ENCODE measurements around the gene CDKN2B.
A peak's percentile ranks its signal among the peaks of the same experiment; 100 is the strongest.

Gene CDKN2B

DNA sequence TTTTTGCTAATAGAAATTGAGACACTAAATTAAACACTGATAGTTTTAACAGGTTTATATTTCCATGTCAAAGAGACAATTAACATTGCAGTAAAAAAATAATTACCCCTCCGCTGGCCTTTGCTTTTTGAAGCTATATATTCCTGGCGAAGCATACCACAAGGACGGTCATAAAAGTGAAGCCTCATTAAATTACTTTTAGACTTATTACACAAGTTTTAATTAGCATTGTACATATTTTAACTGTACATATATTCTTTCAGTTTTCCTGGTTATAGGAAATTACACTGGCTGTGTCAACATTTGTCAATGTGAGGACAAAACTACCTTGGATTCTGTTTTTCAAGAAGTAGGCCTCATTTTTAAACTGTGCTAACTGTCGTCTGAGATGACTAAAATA is 16.1 kb downstream of the CDKN2B start:
- H2AFZ ChIP-seq (ENCODE audit: low read length), result peak overlapping the region; percentile 36; the same call in 1 of the 2 replicates
- H3K9me3 ChIP-seq (ENCODE audit: insufficient read depth, low read depth, low read length), result no peaks in the 10 kb centered on the region
- peaks cover 32% of the 10 kb centered on the region for H3K4me1 ChIP-seq (ENCODE audit: insufficient read depth, low read length, poor library complexity, severe bottlenecking)
- TF ChIP-seq, protein P1, sequence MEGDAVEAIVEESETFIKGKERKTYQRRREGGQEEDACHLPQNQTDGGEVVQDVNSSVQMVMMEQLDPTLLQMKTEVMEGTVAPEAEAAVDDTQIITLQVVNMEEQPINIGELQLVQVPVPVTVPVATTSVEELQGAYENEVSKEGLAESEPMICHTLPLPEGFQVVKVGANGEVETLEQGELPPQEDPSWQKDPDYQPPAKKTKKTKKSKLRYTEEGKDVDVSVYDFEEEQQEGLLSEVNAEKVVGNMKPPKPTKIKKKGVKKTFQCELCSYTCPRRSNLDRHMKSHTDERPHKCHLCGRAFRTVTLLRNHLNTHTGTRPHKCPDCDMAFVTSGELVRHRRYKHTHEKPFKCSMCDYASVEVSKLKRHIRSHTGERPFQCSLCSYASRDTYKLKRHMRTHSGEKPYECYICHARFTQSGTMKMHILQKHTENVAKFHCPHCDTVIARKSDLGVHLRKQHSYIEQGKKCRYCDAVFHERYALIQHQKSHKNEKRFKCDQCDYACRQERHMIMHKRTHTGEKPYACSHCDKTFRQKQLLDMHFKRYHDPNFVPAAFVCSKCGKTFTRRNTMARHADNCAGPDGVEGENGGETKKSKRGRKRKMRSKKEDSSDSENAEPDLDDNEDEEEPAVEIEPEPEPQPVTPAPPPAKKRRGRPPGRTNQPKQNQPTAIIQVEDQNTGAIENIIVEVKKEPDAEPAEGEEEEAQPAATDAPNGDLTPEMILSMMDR (conservative IDR thresholded peaks at IDR 0.05; ENCODE audit: low read length), result no peak
- TF ChIP-seq EZH2phosphoT487 (IDR thresholded peaks at IDR 0.05; ENCODE audit: borderline replicate concordance), result no peak
- H3K9ac ChIP-seq (ENCODE audit: low read depth, low read length, poor library complexity, severe bottlenecking), result peak overlapping the region; percentile 94
- no peaks in the 10 kb centered on the region for H3K9me2 ChIP-seq (replicated peaks; ENCODE audit: low read depth, low read length)
- H3K4me2 ChIP-seq (ENCODE audit: low read depth, low read length, poor library complexity, severe bottlenecking), result peak overlapping the region; percentile 84
- peaks cover 87% of the 10 kb centered on the region for H3K79me2 ChIP-seq (ENCODE audit: insufficient read depth, low read length)
- H3K4me3 ChIP-seq (ENCODE audit: low read length, poor library complexity, severe bottlenecking), result peak overlapping the region; percentile 96
- no peaks in the 10 kb centered on the region for H3K27me3 ChIP-seq (ENCODE audit: insufficient read depth, low read length, poor library complexity, severe bottlenecking)
- no peaks in the 10 kb centered on the region for H3K36me3 ChIP-seq (ENCODE audit: insufficient read depth, low read length)
- peaks cover 27% of the 10 kb centered on the region for H4K20me1 ChIP-seq (ENCODE audit: insufficient read depth, low read length, poor library complexity, severe bottlenecking)
- no peaks in the 10 kb centered on the region for H3F3A ChIP-seq (ENCODE audit: low read depth)

DNA sequence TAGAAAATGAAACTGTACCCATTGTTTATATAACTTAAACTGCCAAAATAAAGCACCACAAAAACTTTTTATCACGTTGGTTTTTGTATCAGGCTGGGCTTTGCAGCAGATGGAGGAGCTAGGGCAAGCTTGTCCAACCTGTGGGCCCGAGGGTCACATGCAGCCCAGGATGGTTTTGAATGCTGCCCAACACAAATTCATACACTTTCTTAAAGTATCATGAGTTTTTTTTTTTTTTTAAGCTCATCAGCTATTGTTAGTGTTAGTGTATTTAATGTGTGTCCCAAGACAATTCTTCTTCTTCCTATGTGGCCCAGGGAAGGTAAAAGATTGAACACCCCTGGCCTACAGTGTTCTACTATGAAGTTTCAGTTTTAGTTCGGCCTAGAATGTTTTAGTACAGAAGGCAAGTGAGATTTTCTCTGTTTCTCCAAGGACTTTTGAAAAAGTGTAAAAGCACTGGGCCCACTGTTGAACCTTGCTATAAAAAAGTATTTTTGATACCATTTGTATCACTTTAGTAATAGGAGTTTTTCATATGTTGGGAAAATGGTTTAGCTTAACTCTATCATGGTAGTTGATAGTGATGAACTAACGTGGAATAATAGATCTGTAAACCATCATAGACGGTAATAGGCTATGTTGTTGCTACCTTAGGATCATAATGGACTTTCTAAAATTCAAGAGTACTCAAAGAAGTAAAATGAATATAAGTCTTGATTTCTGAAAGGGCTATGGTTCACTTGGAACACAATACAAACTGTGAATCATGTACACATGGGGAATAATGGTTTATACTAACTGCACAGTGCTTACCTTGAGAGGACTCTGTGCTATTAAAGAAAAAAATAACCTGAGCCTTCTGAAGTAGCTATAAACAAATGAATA is 17.8 kb downstream of the CDKN2B start:
- peaks cover 85% of the 10 kb centered on the region for H3K79me2 ChIP-seq (ENCODE audit: insufficient read depth, low read length)
- H3K27me3 ChIP-seq (ENCODE audit: insufficient read depth, low read length, poor library complexity, severe bottlenecking), result no peaks in the 10 kb centered on the region
- peak overlapping the region; percentile 96 for H3K4me3 ChIP-seq (ENCODE audit: low read length, poor library complexity, severe bottlenecking)
- no peaks in the 10 kb centered on the region for H3K36me3 ChIP-seq (ENCODE audit: insufficient read depth, low read length)
- no peaks in the 10 kb centered on the region for H3K9me3 ChIP-seq (ENCODE audit: insufficient read depth, low read depth, low read length)
- peak overlapping the region; percentile 84 for H3K4me2 ChIP-seq (ENCODE audit: low read depth, low read length, poor library complexity, severe bottlenecking)
- TF ChIP-seq, protein P1 (conservative IDR thresholded peaks at IDR 0.05; ENCODE audit: low read length), result no peak
- no peak for TF ChIP-seq EZH2phosphoT487 (IDR thresholded peaks at IDR 0.05; ENCODE audit: borderline replicate concordance)
- H3K9ac ChIP-seq (ENCODE audit: low read depth, low read length, poor library complexity, severe bottlenecking), result peak overlapping the region; percentile 94
- peaks cover 21% of the 10 kb centered on the region for H4K20me1 ChIP-seq (ENCODE audit: insufficient read depth, low read length, poor library complexity, severe bottlenecking)
- H3F3A ChIP-seq (ENCODE audit: low read depth), result no peaks in the 10 kb centered on the region
- H3K4me1 ChIP-seq (ENCODE audit: insufficient read depth, low read length, poor library complexity, severe bottlenecking), result peaks cover 29% of the 10 kb centered on the region
- no peak overlapping the region for H2AFZ ChIP-seq (ENCODE audit: low read length)
- no peaks in the 10 kb centered on the region for H3K9me2 ChIP-seq (replicated peaks; ENCODE audit: low read depth, low read length)

DNA sequence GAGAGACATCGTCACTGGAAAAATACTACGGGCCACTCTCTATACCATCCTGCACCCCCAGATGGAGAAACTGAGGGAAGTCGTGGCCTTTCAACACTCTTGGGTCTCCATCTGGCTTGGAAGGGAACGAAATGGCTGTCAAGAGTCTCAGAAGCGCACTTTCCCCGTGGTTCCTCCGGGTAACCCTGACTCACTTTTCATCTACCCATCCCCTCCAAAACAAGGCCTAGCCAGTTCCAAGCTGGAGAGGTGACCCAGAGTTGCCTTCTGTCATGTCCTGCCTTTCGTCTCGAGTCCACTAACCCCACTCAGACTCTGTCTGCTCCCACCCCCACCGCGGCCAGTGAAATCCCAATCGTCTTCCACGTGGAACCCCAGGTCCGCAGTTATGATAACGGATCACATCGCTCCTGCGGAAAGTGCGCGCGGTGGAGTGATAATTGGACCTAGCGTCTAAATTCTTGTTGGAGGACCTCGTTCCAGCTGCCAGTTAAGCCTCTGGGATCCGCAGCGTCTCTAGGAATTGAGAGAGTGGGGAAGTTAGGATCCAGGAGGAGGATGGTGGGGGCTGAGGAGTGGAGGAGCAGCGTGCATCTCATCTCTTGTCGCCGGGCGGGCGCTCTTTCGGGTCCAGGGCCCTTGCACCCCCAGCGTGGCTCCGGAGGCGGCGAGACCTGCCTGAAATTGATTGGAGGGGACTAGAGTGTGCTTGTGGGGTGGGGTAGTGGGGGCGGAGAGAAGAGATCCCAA is 19.5 kb downstream of the CDKN2B start:
- peak overlapping the region; percentile 84 for H3K4me2 ChIP-seq (ENCODE audit: low read depth, low read length, poor library complexity, severe bottlenecking)
- TF ChIP-seq, protein P1 (conservative IDR thresholded peaks at IDR 0.05; ENCODE audit: low read length), result no peak
- TF ChIP-seq EZH2phosphoT487 (IDR thresholded peaks at IDR 0.05; ENCODE audit: borderline replicate concordance), result no peak

More for the DNA sequence above, 19.5 kb downstream of the CDKN2B start:
- no peaks in the 10 kb centered on the region for H3K27me3 ChIP-seq (ENCODE audit: insufficient read depth, low read length, poor library complexity, severe bottlenecking)
- H3K4me1 ChIP-seq (ENCODE audit: insufficient read depth, low read length, poor library complexity, severe bottlenecking), result peaks cover 34% of the 10 kb centered on the region
- no peaks in the 10 kb centered on the region for H3K9me2 ChIP-seq (replicated peaks; ENCODE audit: low read depth, low read length)
- peak overlapping the region; percentile 96 for H3K4me3 ChIP-seq (ENCODE audit: low read length, poor library complexity, severe bottlenecking)
- H3K9ac ChIP-seq (ENCODE audit: low read depth, low read length, poor library complexity, severe bottlenecking), result peak overlapping the region; percentile 94
- no peak overlapping the region for H2AFZ ChIP-seq (ENCODE audit: low read length)
- H3K79me2 ChIP-seq (ENCODE audit: insufficient read depth, low read length), result peaks cover 81% of the 10 kb centered on the region
- H3K36me3 ChIP-seq (ENCODE audit: insufficient read depth, low read length), result no peaks in the 10 kb centered on the region
- peaks cover 21% of the 10 kb centered on the region for H4K20me1 ChIP-seq (ENCODE audit: insufficient read depth, low read length, poor library complexity, severe bottlenecking)
- H3F3A ChIP-seq (ENCODE audit: low read depth), result no peaks in the 10 kb centered on the region
- H3K9me3 ChIP-seq (ENCODE audit: insufficient read depth, low read depth, low read length), result no peaks in the 10 kb centered on the region

All from Loucy (cell line).